DMS114 treated with DMSO at 0.1 percent for 48 hours (cell line): ENCODE data around the gene PHF21B.

Experiments used
- DNase-seq: peaks from one replicate; lab custom pipeline; 2025; ENCODE audit not compliant: unreplicated experiment; lab: John Stamatoyannopoulos, UW

Gene PHF21B

DNA sequence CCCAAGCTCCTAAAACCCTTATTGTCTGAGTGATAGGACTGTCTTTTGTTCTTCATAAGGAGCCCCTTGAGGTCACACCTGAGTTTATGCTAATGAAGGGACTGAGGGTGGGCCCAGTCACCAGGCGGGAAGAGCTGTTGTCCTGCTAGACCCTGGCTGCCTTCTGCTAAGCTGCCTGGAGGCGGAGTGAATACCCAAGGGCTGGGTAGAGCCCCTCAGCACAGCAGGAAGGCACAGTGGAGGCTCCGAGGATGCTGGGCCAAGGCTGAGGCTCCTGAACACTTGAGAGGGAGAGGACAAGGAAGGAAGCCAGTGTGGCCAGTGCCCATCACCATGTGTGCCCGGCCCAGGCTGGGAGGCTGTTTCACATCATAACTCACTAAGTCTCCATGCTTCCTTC, 4.8 kb upstream of the PHF21B start:
- DNase-seq, result no peak

- no peak for DNase-seq
These were observed 3.3 kb upstream of the PHF21B start for GRCh38 chr22:45013138-45013537.

- no peak for DNase-seq
These were observed 711 bp upstream of the PHF21B start for GRCh38 chr22:45010532-45010900.

DNA sequence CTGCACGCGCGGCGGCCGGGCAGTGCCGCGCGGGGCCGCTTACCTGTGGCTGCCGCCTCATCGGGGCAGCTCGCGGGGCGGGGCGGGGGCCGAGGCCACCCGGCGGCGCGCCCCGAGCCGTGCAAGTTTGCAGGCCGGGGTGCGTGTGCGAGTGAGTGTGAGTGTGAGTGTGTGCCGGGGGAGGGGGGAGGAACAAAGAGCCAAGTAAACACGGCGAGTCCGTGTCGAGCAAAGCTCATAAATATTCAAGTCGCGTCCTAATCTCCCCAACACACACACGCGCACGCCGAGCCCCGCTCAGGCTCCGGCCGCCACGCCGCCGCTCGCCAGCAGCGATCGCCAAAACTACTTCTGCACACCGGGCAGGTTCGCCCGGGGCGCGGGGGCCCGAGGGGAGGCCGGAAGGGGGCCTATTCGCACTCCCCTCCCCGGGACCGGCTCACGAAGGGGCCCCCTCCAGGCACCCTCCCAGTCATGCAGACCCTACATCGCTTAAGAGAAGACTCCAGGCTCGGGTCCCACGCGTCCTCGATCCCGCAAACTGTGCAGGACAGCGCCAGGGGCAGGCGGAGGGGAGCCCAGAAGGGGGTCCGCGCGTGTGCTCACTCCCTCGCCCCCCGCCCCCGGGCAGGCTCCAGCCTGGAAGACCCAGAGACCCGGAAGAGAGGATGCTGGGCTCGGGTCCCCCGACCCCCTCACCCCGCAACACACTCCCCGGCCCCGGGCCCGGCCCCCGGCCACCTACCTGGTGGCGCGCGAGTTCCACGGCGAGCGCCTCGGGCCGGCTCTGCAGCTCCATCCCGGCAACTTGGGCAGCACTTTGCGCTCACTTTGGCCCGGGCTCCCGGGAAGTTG, 827 bp downstream of the PHF21B start:
- no peak for DNase-seq

DNA sequence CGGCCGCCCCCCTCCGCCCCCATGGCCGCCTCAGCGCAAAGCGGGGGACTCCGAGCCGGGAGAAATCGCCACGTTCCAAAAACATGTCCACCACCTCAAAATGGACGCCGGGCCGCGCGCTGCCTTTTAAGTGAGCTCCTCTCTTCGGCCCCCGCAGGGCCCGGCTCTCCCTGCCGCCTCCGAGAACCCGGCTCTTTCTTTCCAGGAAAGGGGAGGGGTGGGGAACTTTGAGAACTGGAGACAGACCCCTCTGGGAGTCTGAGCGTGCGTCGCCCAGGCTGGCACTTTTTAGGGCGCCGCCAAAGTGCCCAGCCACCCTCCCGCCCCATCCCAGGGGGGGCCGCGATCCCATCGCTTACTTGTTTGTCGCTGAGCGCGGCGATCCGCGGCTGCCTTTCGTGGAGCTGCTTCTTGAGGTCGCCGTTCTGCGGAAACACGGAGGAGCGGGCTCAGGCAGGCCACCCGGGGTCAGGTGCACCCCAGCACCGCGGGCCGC, 1.6 kb downstream of the PHF21B start:
- no peak for DNase-seq

GRCh38 chr22:45007391-45008185, 2.2 kb downstream of the PHF21B start:
- DNase-seq, result peak; percentile 38

DNA sequence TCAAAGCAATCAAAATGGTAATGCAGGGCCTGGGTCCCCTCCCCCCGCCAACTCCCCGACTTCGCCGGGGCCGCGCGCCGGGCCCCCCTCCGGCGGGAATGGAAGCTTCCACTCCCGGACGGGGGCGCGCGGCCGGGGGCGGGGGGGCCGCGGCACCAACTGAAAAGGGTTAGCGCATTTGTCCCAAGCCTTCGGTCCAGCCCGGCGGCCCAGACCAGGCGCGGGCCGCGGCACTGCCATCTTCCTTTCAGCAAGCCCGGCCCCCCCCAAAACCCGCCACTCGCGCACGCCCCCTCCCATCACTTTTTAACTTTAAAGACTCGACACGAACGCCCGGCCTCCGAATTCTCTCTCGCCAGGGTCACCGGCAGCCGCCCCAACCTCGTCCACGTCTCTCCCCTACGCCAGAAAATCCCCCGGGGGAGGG, 2.8 kb downstream of the PHF21B start:
- peak; percentile 37 for DNase-seq

DNA sequence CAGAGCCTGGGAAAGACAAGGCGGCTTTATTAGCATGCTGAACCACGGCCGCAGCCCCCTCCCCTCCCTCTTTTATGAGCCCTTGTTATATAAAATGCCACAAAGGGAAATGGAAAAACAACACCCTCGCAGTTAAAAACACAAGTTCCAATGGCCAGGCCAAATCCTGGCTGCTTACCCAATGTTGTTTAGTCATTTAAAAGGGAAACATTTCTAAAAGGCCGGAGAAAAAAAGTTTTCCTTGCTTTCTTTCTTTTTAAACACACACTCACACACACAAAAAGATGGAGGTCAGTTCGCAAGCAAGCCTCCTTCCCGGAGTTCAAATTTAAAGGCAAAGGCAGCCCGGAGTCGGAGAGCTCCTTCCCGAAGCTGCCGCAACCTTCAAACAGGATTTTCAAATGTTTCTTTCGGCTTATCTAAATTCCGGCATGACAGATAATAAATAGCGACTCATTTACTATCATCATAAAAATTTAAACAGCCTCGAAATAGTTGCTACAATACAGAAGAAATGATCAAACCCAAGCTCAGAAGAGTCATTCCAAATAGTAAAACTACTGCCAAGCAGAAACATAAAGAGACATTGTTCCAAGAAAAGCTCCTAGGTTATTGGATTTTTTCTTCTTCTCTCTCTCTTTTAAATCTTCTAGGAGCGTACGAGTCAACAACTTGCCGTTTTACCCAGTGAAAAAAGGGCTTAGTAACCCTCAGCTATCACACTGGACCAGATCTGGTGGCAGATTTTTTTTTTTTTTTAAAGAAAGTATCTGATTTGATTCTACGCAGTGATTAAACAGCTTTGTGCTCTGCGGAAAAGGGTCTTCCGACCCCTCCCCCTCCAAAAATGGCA, 3.5 kb downstream of the PHF21B start:
- DNase-seq, result no peak

- DNase-seq, result no peak
These were observed 8.2 kb downstream of the PHF21B start for GRCh38 chr22:45001653-45002052.

- no peak for DNase-seq
These were observed 9.5 kb downstream of the PHF21B start for GRCh38 chr22:45000330-45000729.

- DNase-seq, result no peak
These were observed 10.1 kb downstream of the PHF21B start for GRCh38 chr22:44999687-45000086.

- DNase-seq, result no peak
These were observed 10.6 kb downstream of the PHF21B start for GRCh38 chr22:44999231-44999630.

DNA sequence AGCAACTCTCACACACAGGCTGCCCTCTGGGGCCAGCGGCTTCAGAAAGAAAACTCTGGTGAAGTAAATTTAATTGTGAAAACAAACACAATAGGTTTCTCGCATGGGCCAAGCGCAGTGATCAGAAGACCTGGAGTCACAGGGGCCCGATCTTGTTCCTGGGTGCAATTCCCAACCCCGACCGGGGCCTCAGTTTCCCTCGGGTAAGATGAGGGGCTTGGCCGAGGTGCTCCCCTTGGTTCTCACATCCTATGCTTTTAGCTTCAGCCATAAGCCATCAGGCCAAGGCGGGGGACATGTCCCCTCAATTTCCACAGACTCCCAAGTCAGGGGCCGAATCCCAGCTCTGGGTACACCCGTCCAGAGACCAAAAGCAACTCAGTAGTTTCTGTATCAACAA, 11.5 kb downstream of the PHF21B start:
- DNase-seq, result no peak

DNA sequence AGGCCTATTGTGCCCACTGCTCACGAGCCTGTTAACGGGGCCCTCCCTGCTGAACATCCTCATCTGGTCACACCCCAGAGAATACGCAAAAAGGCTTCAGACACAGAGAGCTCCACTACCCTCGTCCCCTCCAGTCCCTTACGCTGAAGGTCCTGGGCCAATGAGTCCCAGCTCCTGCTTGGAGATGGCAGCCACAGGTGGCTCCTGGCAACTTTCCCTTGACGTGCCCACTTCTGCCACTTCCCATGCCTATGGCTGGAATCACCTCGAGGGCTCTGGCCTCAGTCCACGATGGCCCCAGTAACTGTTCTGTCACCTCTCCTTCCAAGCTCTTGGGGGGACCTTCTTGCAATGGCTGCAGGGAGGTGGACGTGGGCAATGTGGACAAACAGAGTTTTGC, 12.7 kb downstream of the PHF21B start:
- no peak for DNase-seq

GRCh38 chr22:44996648-44997047, 13.2 kb downstream of the PHF21B start:
- no peak for DNase-seq

DNA sequence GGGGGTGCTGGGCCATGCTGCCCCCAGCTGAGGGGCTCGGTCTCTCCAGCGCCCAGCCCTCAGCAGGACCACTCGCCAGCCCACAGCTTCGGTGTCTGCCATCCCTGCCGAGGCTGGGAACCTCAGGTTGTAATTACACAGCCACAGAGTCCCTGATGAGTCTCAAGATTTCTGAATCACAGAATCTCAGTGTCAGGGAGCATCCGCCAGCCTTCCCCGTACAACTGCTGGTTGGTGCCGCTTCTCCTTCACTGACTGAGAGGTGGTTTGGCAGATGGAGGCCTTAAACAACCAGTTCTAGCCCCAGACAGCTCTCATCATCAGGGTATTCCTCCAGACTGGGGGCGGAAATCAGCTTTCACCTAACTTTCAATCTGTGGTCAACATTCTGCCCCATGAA, 13.7 kb downstream of the PHF21B start:
- DNase-seq, result no peak

GRCh38 chr22:44995715-44996114, 14.1 kb downstream of the PHF21B start:
- DNase-seq, result no peak

DNA sequence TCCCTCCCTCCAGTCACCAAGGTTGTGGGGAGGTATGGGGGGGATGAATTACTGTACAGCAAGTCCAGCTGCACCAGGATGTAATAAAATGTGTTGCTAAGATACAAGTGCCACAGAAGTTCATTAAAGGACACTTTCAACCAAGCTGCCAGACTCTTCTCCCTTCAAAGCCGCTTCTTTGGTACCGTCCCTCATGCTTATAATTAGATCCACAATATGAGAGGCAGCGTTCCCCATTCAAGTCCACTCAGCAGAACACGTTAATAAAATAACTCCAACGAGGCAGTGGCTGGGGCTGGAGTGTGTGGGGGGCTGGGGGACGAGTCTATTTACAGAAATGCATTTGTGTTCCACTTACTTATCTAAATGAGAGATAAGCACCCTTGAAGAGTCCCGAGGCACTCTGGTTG, 14.7 kb downstream of the PHF21B start:
- no peak for DNase-seq

DNA sequence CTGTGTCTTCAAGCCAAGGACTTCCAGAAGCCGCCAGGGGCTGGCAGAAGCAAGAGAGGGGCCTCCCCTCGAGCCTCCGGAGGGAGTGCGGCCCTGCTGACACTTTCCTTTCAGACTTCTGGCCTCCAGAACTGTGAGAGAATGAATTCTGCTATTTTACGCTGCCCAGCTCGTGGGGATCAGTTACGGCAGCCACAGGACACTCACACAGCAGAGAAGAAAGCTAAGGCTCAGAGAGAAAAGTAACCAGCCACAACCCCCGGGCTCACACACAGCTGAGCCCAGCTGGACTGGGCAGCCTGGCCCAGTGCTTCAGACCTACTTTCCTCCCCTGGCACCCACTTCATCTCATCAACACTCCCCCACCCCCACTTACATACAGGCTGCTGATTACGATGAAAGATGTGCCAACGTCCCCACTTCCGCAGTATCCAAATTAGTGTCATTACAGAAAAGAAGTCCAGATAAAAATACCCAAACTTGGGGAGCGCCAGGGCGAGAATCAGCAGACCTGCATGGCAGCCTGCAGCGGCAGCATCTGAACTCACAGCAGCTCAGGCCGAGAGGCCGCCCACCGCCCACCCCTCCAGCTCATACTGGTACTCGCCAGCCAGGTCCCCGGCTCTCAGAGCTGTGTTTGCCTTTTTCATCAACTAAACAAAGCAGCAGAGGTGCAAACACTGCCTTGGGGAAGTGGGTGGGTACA, 15.3 kb downstream of the PHF21B start:
- DNase-seq, result no peak

DNA sequence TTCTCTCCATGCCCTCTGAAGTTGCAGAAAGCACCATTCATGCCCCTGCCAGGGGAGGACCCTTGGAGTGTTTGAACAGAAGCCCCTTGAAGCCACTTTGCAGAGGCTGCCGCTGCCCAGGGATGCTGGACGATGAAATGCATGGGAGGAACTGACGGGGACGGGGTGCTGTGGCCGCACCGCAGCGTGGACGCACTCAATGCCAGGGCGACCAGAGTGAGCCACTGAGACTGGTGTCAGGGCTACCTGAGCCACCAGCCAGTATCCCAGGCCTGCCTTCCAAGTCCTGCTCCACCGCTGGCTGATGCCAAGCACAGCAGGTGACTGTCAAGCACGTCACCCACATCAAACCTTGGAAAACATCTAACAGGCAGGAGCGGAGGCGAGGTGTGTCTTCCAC, 17.6 kb downstream of the PHF21B start:
- no peak for DNase-seq

DNA sequence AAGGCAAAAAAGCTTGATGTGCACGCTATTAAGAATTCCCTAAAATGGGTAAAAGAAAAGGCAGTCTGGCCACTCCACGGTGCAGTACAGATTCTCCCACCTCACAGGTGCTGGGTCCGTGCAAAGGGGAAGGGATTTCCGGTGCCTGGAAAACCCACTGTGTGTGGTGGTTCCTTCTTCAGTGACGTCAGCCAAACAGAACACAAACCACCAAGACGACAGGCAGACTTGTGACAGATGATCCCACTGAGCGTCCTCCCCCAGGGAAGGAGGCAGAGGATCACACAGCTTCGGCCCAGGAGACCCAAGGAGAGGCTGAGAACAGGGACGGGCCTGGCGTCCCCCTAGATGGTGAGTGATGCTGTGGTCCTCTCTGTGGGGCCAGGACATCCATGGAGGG, 18.6 kb downstream of the PHF21B start:
- no peak for DNase-seq
